ENCODE measurements around the gene CREB3L1. TPM values are rescaled to one million over a fixed set of nuclear protein-coding genes. Genes with fewer than 3 reads are reported as not detected.

The CREB3L1 gene
- total and polyA plus RNA-seq, 2 donors from 2014 or later: 2.5 to 7.3 TPM

GRCh38 chr11:46263120-46263519 is 14.3 kb upstream of the CREB3L1 start:
- TF ChIP-seq CTCF (IDR thresholded peaks at IDR 0.05; ENCODE audit: borderline replicate concordance, extremely low read depth, insufficient read depth): no peak
- H3K27ac ChIP-seq (ENCODE audit: low read depth in 2 of 2, low read length in 2 of 2): no peak overlapping the region
- no peaks in the 10 kb centered on the region for H3K27me3 ChIP-seq (ENCODE audit: control insufficient read depth, insufficient read depth, low read length)
- H3K9me3 ChIP-seq (ENCODE audit: control insufficient read depth in 2 of 3, insufficient read depth in 1 of 3, low read length in 3 of 3): no peaks in the 10 kb centered on the region
- DNase-seq (no peak), FAIRE-seq (no peak)
- H3K36me3 ChIP-seq (ENCODE audit: control insufficient read depth in 2 of 3, insufficient read depth in 3 of 3, low read length in 3 of 3): no peaks in the 10 kb centered on the region
- H3K4me1 ChIP-seq (ENCODE audit: control insufficient read depth in 2 of 3, insufficient read depth in 2 of 3, low read depth in 1 of 3, low read length in 3 of 3): no peaks in the 10 kb centered on the region
- H3K9ac ChIP-seq (ENCODE audit: low read length in 3 of 3): no peak overlapping the region
- no peak overlapping the region for H3K4me3 ChIP-seq (ENCODE audit: low read length in 3 of 3)
- intact Hi-C loops (cut with DNase I): no loop called here

- no peaks in the 10 kb centered on the region for H3K4me1 ChIP-seq (ENCODE audit: control insufficient read depth in 2 of 3, insufficient read depth in 2 of 3, low read depth in 1 of 3, low read length in 3 of 3)
- H3K9me3 ChIP-seq (ENCODE audit: control insufficient read depth in 2 of 3, insufficient read depth in 1 of 3, low read length in 3 of 3): no peaks in the 10 kb centered on the region
- no peak overlapping the region for H3K9ac ChIP-seq (ENCODE audit: low read length in 3 of 3)
- H3K27me3 ChIP-seq (ENCODE audit: control insufficient read depth, insufficient read depth, low read length): no peaks in the 10 kb centered on the region
- FAIRE-seq (no peak), DNase-seq (no peak)
- H3K36me3 ChIP-seq (ENCODE audit: control insufficient read depth in 2 of 3, insufficient read depth in 3 of 3, low read length in 3 of 3): no peaks in the 10 kb centered on the region
- no peak overlapping the region for H3K27ac ChIP-seq (ENCODE audit: low read depth in 2 of 2, low read length in 2 of 2)
- no peak for TF ChIP-seq CTCF (IDR thresholded peaks at IDR 0.05; ENCODE audit: borderline replicate concordance, extremely low read depth, insufficient read depth)
- intact Hi-C loops (cut with DNase I): no loop called here
- H3K4me3 ChIP-seq (ENCODE audit: low read length in 3 of 3): no peak overlapping the region
These were observed 13.4 kb upstream of the CREB3L1 start for GRCh38 chr11:46264030-46264429.

GRCh38 chr11:46264976-46265375 is 12.5 kb upstream of the CREB3L1 start:
- no peak for FAIRE-seq
- no peak overlapping the region for H3K9ac ChIP-seq (ENCODE audit: low read length in 3 of 3)
- no peaks in the 10 kb centered on the region for H3K36me3 ChIP-seq (ENCODE audit: control insufficient read depth in 2 of 3, insufficient read depth in 3 of 3, low read length in 3 of 3)
- intact Hi-C loops (cut with DNase I): no loop called here
- H3K27me3 ChIP-seq (ENCODE audit: control insufficient read depth, insufficient read depth, low read length): no peaks in the 10 kb centered on the region
- DNase-seq: no peak
- H3K4me3 ChIP-seq (ENCODE audit: low read length in 3 of 3): no peak overlapping the region
- H3K4me1 ChIP-seq (ENCODE audit: control insufficient read depth in 2 of 3, insufficient read depth in 2 of 3, low read depth in 1 of 3, low read length in 3 of 3): no peaks in the 10 kb centered on the region
- no peak for TF ChIP-seq CTCF (IDR thresholded peaks at IDR 0.05; ENCODE audit: borderline replicate concordance, extremely low read depth, insufficient read depth)
- no peaks in the 10 kb centered on the region for H3K9me3 ChIP-seq (ENCODE audit: control insufficient read depth in 2 of 3, insufficient read depth in 1 of 3, low read length in 3 of 3)
- H3K27ac ChIP-seq (ENCODE audit: low read depth in 2 of 2, low read length in 2 of 2): no peak overlapping the region

- intact Hi-C loops (cut with DNase I): no loop called here
- no peak overlapping the region for H3K4me3 ChIP-seq (ENCODE audit: low read length in 3 of 3)
- TF ChIP-seq CTCF (IDR thresholded peaks at IDR 0.05; ENCODE audit: borderline replicate concordance, extremely low read depth, insufficient read depth): no peak
- DNase-seq (no peak), FAIRE-seq (no peak)
- no peak overlapping the region for H3K27ac ChIP-seq (ENCODE audit: low read depth in 2 of 2, low read length in 2 of 2)
- H3K4me1 ChIP-seq (ENCODE audit: control insufficient read depth in 2 of 3, insufficient read depth in 2 of 3, low read depth in 1 of 3, low read length in 3 of 3): no peaks in the 10 kb centered on the region
- no peaks in the 10 kb centered on the region for H3K36me3 ChIP-seq (ENCODE audit: control insufficient read depth in 2 of 3, insufficient read depth in 3 of 3, low read length in 3 of 3)
- no peaks in the 10 kb centered on the region for H3K27me3 ChIP-seq (ENCODE audit: control insufficient read depth, insufficient read depth, low read length)
- no peaks in the 10 kb centered on the region for H3K9me3 ChIP-seq (ENCODE audit: control insufficient read depth in 2 of 3, insufficient read depth in 1 of 3, low read length in 3 of 3)
- no peak overlapping the region for H3K9ac ChIP-seq (ENCODE audit: low read length in 3 of 3)
These were observed 11.7 kb upstream of the CREB3L1 start for GRCh38 chr11:46265764-46266163.

Measured in kidney (tissue), 14 donors.